Right lobe of liver (tissue), 6 donors: ENCODE data around the gene SMPDL3A. TPM values are rescaled to one million over a fixed set of nuclear protein-coding genes. Genes with fewer than 3 reads are reported as not detected.

Experiments
- ATAC-seq, 4 donors: fragments of 200-7000 bp; cut with Tn5 transposase; one replicate each; pipeline ENCODE4 v1.9.1; 2020; ENCODE audit warnings: mild to moderate bottlenecking in 4 of 4, moderate library complexity in 4 of 4
- DNase-seq, 3 donors: peaks; one replicate each; pipeline ENCODE4 v3.0.0-alpha.2; 2020
- H3K27ac ChIP-seq, 3 donors: fragments of 200-600 bp; one replicate each; pipeline ENCODE4 v1.8.0; 2022
- H3K27me3 ChIP-seq, 2 donors: fragments of 200-600 bp; one replicate each; pipeline ENCODE4 v1.8.0; 2022
- H3K36me3 ChIP-seq, 4 donors: fragments of 200-600 bp; sonication (generic) in 1 of 4; one replicate each; pipeline versions ENCODE4 v1.5.1 to v1.8.0; 2017 to 2022; ENCODE audit warnings: control low read depth in 1 of 4
- H3K4me1 ChIP-seq, 4 donors: fragments of 200-600 bp; sonication (generic) in 1 of 4; one replicate each; pipeline versions ENCODE4 v1.5.1 to v1.8.0; 2017 to 2022; ENCODE audit warnings: control low read depth in 1 of 4
- H3K4me3 ChIP-seq, 3 donors: fragments of 200-600 bp; one replicate each; pipeline ENCODE4 v1.8.0; 2022
- H3K9me3 ChIP-seq, 4 donors: fragments of 200-600 bp; sonication (generic) in 1 of 4; one replicate each; pipeline versions ENCODE4 v1.5.1 to v1.8.0; 2017 to 2022; ENCODE audit warnings: control low read depth in 1 of 4
- CTCF ChIP-seq, 4 donors: fragments of 200-600 bp in 3 of 4; fragments of 450-650 bp in 1 of 4; IDR thresholded peaks; one replicate each; pipeline versions ENCODE4 v1.5.1 to v1.8.0; 2016 to 2022; ENCODE audit warnings: antibody characterized with exemption in 4 of 4, mild to moderate bottlenecking in 2 of 4
- POLR2A ChIP-seq: fragments of 450-650 bp; IDR thresholded peaks from one replicate; pipeline ENCODE4 v1.6.1; 2017; ENCODE audit warnings: antibody characterized with exemption, mild to moderate bottlenecking
- WGBS: methylation state at CpG from one replicate; pipeline ENCODE4 v1.1.6; 2018; ENCODE audit warnings: low coverage, low lambda C conversion rate; ENCODE audit not compliant: insufficient coverage; ENCODE audit errors: missing lambda C conversion rate; 5-methylcytosine and 5-hydroxymethylcytosine counted together
- intact Hi-C, 2 donors: fragments of 100-400 bp; cut with DNase I; formaldehyde crosslinking; loops; one replicate each; pipeline versions ENCODE4 v1.11.2 to v1.14.1; 2022
- total RNA-seq, 6 experiments: library from RNA; depleted of rRNA in 2 of 6; stranded (reverse); fragments of >200 nt in 2 of 6; fragmentation: NEBNext Ultra II Directional in 3 of 6; extraction: Animal tissue kit (Norgen Biotek cat#: 25700) in 3 of 6; gene quantifications; one replicate each; pipeline versions ENCODE4 v1.1.0 to v1.2.4, GENCODE V29; 2016 to 2023
- donor health status: DM: no; HTN: yes; CAD: no.
- donor health status: DM: no; HTN: no; CAD: no.
- donor health status: DM: no; HTN: no; CAD: no.
- donor health status: DM: no; HTN: yes; CAD: no.
- donor health status: DM: no; HTN: yes; CAD: no.

Gene SMPDL3A
- total RNA-seq, 6 experiments from 2014 or later: 27.5 to 51.9 (median 36.1) TPM

DNA sequence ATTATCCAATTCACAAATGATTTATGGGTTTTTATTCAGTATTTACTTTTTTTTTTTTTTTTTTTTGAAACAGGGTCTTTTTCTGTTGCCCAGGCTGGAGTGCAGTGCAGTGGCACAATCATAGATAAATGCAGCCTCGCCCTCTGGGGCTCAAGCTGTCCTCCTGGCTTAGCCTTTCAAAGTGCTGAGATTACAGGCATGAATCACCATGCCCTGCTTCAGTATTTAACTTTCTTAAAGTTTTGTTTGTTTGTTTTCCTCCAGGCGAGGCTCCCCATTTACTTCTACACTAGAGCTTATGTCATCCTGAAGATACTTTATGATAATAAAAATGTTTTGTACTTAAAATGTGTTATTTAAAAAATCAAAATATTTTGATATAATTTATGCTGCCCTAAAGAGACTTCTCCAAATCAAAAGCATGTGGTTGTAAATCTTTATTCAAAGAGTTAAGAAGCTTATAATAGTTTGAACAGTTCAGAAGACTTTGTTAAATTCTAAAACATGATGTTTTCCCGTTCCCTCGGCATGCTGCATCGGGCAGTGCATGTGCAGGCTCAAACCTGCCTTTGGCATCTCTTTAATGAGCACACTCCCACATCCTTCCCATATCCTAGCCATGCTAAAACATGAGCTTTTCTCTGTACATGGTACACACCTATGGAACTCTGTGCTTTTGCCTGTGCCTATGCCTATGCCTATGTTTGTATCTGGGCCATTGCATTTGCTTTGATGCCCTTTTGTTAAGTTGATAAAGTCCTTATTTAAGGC, 11.0 kb downstream of the SMPDL3A start:
- no peak overlapping the region for H3K27ac ChIP-seq
- no peak overlapping the region for H3K4me3 ChIP-seq
- DNase-seq (no peak), ATAC-seq (no peak)
- TF ChIP-seq CTCF (IDR thresholded peaks at IDR 0.05): no peak
- no peak for TF ChIP-seq POLR2A
- H3K9me3 ChIP-seq: no peaks in the 10 kb centered on the region
- peaks cover 0 to 45% (median 8%) of the 10 kb centered on the region in 4 donors for H3K4me1 ChIP-seq
- 84% methylated on average over 5 of the region's 5 CpGs for WGBS
- intact Hi-C loops: no loop called here
- H3K36me3 ChIP-seq: peaks cover 0 to 10% (median 5%) of the 10 kb centered on the region in 4 donors
- no peaks in the 10 kb centered on the region for H3K27me3 ChIP-seq

DNA sequence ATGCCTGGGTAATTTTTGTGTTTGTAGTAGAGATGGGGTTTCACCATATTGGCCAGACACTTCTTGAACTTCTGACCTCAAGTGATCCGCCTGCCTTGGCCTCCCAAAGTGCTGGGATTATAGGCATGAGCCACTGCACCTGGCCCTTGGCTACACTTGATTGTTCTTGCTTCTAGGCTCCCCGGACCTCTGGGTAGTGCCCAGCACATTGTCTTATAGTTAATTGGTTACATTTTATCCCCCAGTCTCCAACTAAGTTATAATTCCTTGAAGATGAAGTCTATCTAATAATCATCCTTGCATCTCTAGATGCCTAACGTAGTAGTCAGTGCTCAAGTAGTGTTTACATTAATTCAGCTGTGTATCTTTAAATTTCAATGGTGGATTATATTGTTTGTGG, 11.8 kb downstream of the SMPDL3A start:
- peaks cover 0 to 45% (median 8%) of the 10 kb centered on the region in 4 donors for H3K4me1 ChIP-seq
- TF ChIP-seq CTCF (IDR thresholded peaks at IDR 0.05) (no peak), POLR2A (no peak)
- DNase-seq: no peak
- 95% methylated on average over 2 of the region's 3 CpGs for WGBS
- ATAC-seq: no peak
- no peaks in the 10 kb centered on the region for H3K9me3 ChIP-seq
- peaks cover 0 to 18% (median 6%) of the 10 kb centered on the region in 4 donors for H3K36me3 ChIP-seq
- no peak overlapping the region for H3K4me3 ChIP-seq
- H3K27me3 ChIP-seq: no peaks in the 10 kb centered on the region
- intact Hi-C loops: no loop called here
- no peak overlapping the region for H3K27ac ChIP-seq

- Histone ChIP-seq H3K9me3 (no peaks in the 10 kb centered on the region), H3K27me3 (no peaks in the 10 kb centered on the region), H3K27ac (no peak overlapping the region), H3K4me3 (no peak overlapping the region), H3K36me3 (peaks cover 0 to 23% (median 6%) of the 10 kb centered on the region in 4 donors), H3K4me1 (peaks cover 0 to 42% (median 8%) of the 10 kb centered on the region in 4 donors)
- no peak for ATAC-seq
- DNase-seq: no peak
- no peak for TF ChIP-seq POLR2A
- TF ChIP-seq CTCF (IDR thresholded peaks at IDR 0.05): no peak
- intact Hi-C loops: no loop called here
- WGBS: 42% methylated on average over 1 of the region's 1 CpG
Observed at GRCh38 chr6:122801397-122801796, 12.3 kb downstream of the SMPDL3A start.

DNA sequence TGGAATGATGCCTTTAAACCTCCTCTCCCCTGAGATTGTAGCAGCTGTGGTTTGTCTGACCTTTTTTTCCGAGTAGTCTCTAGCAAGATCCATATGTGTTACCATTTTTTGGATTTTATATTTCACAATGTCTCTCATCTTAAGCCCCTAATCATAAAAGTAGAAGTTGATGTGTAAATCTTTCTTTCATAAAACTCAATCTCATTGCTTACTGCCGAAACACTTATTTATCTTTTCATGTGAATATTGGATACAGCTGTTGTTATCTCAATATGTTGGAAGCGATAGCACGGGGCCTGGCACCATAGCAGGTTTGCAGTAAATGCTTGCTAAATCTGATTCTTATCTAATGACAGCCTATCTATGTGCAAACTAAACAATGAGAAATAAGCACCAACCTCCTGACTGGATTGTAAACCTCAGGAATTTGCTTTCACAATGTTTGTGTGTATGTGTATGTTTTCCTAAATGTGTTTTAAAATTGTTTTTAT, 14.2 kb downstream of the SMPDL3A start:
- ATAC-seq: peak; percentile 53 to 88 (median 70)

More for the DNA sequence above, 14.2 kb downstream of the SMPDL3A start:
- Histone ChIP-seq H3K27ac (peak overlapping the region in 1 of 3 donors; percentile 52), H3K36me3 (peaks cover 0 to 23% (median 6%) of the 10 kb centered on the region in 4 donors), H3K4me3 (no peak overlapping the region), H3K9me3 (no peaks in the 10 kb centered on the region), H3K27me3 (no peaks in the 10 kb centered on the region), H3K4me1 (peaks cover 0 to 31% (median 4%) of the 10 kb centered on the region in 4 donors)
- intact Hi-C loops: no loop called here
- TF ChIP-seq CTCF (IDR thresholded peaks at IDR 0.05) (no peak), POLR2A (no peak)
- peak; percentile 56 to 68 (median 57) for DNase-seq
- 8% methylated on average over 4 of the region's 4 CpGs for WGBS
